ENCODE data around the gene ARF5.
A peak's percentile ranks its signal among the peaks of the same experiment; 100 is the strongest.
"Not testable (repeated sequence)": the region's sequence is repeated elsewhere in the genome, so short reads cannot be mapped to it uniquely, and the experiment has no call there.

ARF5 gene

DNA sequence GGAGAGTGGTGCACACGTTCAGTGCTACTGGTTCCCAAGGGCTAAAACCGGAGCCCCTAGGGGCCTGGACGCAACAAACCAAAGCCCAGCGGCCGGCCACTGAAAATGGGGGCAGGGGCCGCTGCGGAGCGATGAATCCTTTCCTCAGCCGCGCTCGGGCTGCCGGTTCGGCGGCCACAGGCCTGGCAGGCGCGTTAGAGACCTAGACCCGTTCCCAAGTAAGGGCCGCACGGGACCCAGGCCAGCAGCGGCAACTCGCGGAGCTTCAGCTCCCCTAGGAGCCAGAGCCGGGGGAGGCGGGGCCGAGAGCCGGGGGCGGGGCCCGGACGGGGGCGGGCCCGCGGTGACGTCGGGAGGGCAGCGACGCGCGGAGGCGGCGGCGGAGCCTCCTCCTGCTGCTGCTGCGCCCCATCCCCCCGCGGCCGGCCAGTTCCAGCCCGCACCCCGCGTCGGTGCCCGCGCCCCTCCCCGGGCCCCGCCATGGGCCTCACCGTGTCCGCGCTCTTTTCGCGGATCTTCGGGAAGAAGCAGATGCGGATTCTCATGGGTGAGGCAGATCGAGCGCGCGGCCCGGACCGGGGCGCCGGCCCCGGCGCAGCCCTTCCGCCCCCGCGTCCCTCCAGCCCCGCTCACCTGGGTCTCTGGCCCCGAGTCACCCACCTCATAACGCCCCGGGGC is at the start of gene ARF5:
Gene ARF5 (plus strand): TSS at position 393 of the 678 bp plus-strand sequence. CDS start 88 bp downstream, at position 481.
- DNase-seq (ENCODE audit: low spot score): peak; percentile 98
- TF ChIP-seq CTCF (IDR thresholded peaks at IDR 0.05; ENCODE audit: borderline replicate concordance, control extremely low read depth, extremely low read depth, insufficient read depth, missing control alignments): no peak
- in situ Hi-C loops (cut with MboI; ENCODE audit: low sequenced_read_pairs, unreplicated experiment): no loop called here

DNA sequence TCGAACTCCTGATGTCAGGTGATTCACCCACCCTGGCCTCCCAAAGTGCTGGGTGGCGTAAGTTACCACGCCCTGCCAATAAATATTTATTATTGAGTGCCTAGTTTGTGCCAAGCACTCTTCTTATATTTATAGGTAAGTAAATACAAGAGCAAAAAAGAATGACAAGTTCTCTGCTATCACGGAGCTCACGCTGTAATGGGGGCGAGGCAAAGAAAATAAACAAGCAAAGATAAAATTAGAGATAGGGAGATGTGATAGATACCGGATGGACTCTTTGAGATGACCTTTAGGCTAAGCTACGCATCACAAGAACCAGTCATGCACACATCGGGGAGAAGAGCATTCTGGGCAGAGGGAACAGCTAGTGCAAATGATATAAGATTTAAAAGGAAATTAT is 49.1 kb upstream of the ARF5 start:
- DNase-seq (ENCODE audit: low spot score): no peak
- no peak for TF ChIP-seq CTCF (IDR thresholded peaks at IDR 0.05; ENCODE audit: borderline replicate concordance, control extremely low read depth, extremely low read depth, insufficient read depth, missing control alignments)
- in situ Hi-C loops (cut with MboI; ENCODE audit: low sequenced_read_pairs, unreplicated experiment): no loop called here

GRCh38 chr7:127540461-127540860 is 47.8 kb upstream of the ARF5 start:
- DNase-seq (ENCODE audit: low spot score); in situ Hi-C loops (cut with MboI; ENCODE audit: low sequenced_read_pairs, unreplicated experiment): not testable (repeated sequence)

DNA sequence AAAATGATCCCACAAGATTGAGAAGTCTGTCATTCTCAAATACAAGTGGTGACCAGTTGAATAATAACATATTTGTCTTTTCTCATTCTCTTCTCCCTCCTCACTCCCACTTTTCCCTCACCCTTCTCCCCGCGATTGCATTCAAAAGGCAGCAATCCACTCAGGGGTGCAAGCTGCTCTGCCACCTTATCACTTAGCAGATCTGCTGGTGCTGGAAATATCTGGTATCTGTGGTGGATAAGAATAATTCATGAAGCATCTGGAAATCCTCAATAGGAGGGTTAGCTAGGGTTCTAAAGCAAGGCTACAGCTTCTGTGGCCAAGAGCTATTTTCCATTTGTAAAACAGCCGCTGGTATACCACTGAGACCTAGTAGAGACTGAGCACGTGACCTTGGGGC is 46.7 kb upstream of the ARF5 start:
- no peak for TF ChIP-seq CTCF (IDR thresholded peaks at IDR 0.05; ENCODE audit: borderline replicate concordance, control extremely low read depth, extremely low read depth, insufficient read depth, missing control alignments)
- in situ Hi-C loops (cut with MboI; ENCODE audit: low sequenced_read_pairs, unreplicated experiment): no loop called here
- DNase-seq (ENCODE audit: low spot score): no peak

DNA sequence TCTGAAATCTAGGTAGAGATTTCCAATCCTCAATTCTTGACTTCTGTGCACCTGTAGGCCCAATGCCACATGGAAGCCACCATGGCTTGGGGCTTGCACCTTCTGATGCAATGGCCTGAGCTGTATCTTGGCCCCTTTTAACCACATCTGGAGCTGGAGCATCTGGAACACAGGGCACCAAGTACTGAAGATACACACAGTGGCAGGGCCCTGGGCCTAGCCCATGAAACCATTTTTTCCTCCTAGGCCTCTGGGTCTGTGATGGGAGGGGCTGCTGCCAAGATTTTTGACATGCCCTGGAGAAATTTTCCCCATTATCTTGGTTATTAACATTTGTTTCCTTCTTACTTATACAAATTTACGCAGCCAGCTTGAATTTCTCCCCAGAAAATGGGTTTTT is 41.9 kb upstream of the ARF5 start:
- in situ Hi-C loops (cut with MboI; ENCODE audit: low sequenced_read_pairs, unreplicated experiment): no loop called here
- no peak for DNase-seq (ENCODE audit: low spot score)
- no peak for TF ChIP-seq CTCF (IDR thresholded peaks at IDR 0.05; ENCODE audit: borderline replicate concordance, control extremely low read depth, extremely low read depth, insufficient read depth, missing control alignments)

DNA sequence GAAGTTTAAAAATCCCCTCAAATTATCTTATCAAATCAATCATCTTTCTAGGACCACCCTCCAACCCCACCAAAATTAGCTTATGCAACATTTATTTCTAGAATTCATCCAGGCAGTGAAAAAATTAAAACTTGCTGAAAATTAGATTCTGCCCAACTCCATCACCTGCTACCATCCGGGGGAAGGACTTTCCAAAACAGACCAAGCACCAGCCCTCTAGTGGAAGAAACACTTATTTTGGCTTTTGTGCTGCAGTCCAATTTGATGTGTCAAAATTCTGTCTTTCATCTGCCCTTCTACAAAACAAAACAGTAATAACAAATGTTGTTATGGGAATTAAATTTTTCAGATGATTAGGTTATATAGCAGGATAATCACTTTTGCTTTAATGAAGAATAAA is 38.0 kb upstream of the ARF5 start:
- DNase-seq (ENCODE audit: low spot score): no peak
- in situ Hi-C loops (cut with MboI; ENCODE audit: low sequenced_read_pairs, unreplicated experiment): no loop called here
- no peak for TF ChIP-seq CTCF (IDR thresholded peaks at IDR 0.05; ENCODE audit: borderline replicate concordance, control extremely low read depth, extremely low read depth, insufficient read depth, missing control alignments)

- no peak for TF ChIP-seq CTCF (IDR thresholded peaks at IDR 0.05; ENCODE audit: borderline replicate concordance, control extremely low read depth, extremely low read depth, insufficient read depth, missing control alignments)
- DNase-seq (ENCODE audit: low spot score): no peak
- in situ Hi-C loops (cut with MboI; ENCODE audit: low sequenced_read_pairs, unreplicated experiment): no loop called here
Observed at GRCh38 chr7:127551941-127552340, 36.3 kb upstream of the ARF5 start.

Measured in GM13976 (cell line).